ENCODE measurements around the gene PPY. TPM values are rescaled to one million over a fixed set of nuclear protein-coding genes. Genes with fewer than 3 reads are reported as not detected.

The PPY gene
- total and polyA plus RNA-seq, 10 of the 15 experiments (the other 5 are each of a cell fraction or from before 2014, with no cell fraction given): 0.91 TPM; not detected in 9

DNA sequence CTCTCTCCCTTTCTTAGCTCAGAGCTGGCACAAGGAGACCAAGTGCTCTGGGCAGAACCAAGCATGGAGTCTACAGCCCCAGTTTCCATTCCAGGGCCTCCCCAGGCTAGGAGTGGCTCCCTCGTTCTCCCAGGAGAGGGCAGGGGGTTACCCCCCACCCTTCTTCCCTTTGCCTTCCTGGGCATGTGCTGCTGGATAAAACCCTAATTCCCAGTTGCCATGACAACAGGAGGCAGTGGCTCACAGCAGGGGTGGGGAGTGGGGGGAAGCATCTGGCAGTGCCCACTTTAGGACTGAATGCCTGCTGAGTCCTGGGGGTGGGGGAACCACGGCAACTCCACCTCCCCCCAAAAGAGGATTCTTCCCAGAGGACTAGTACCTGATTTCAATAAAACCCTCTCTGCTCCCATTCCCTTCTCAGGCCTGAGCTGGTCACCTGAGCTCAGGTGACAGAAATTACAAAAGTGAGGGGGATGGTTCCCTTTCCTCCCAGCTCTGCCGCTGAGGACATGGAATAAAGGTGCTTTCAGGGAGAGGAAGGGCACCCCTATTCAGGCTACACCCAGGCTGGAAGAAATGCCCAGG is 36.8 kb downstream of the PPY start:
- Histone ChIP-seq H3K27ac (ENCODE audit: control insufficient read depth, insufficient read depth) (no peak overlapping the region), H3K79me2 (ENCODE audit: control insufficient read depth, insufficient read depth, low read length) (no peaks in the 10 kb centered on the region), H3K27me3 (replicated peaks in 1 of 2; ENCODE audit: control insufficient read depth in 2 of 2, insufficient read depth in 2 of 2, low read length in 1 of 2) (peaks cover 11 to 21% of the 10 kb centered on the region in 2 experiments), H3K4me2 (ENCODE audit: control insufficient read depth, insufficient read depth) (no peak overlapping the region), H3K4me3 (no peak overlapping the region), H3K9ac (ENCODE audit: control insufficient read depth, insufficient read depth, low read length) (no peak overlapping the region), H3K36me3 (ENCODE audit: control insufficient read depth in 2 of 2, insufficient read depth in 2 of 2, low read length in 1 of 2) (no peaks in the 10 kb centered on the region; a peak in 1 of 4 replicates), H2AFZ (ENCODE audit: control insufficient read depth, low read depth, low read length) (no peak overlapping the region), H4K20me1 (ENCODE audit: control insufficient read depth, insufficient read depth) (no peaks in the 10 kb centered on the region), H3K9me3 (replicated peaks; ENCODE audit: control insufficient read depth, insufficient read depth, low read length) (no peaks in the 10 kb centered on the region), H3K4me1 (ENCODE audit: control insufficient read depth, insufficient read depth, low read length) (0 out of 2 replicates have a peak, but pooled peaks cover 3% of the 10 kb centered on the region)
- BruUV-seq (replicated peaks): no TSS peak
- POLR2A ChIA-PET: no interaction called here
- SMC1A ChIA-PET (ENCODE audit: uncharacterized antibody, unreplicated experiment): no interaction called here
- FAIRE-seq: no peak
- 0% methylated on average over 2 of the region's 3 CpGs for WGBS (ENCODE audit: insufficient coverage, insufficient replicate concordance, low lambda C conversion rate, missing lambda C conversion rate)
- no peak for DNase-seq (ENCODE audit: low read depth, low spot score)
- TF ChIP-seq, protein P1, sequence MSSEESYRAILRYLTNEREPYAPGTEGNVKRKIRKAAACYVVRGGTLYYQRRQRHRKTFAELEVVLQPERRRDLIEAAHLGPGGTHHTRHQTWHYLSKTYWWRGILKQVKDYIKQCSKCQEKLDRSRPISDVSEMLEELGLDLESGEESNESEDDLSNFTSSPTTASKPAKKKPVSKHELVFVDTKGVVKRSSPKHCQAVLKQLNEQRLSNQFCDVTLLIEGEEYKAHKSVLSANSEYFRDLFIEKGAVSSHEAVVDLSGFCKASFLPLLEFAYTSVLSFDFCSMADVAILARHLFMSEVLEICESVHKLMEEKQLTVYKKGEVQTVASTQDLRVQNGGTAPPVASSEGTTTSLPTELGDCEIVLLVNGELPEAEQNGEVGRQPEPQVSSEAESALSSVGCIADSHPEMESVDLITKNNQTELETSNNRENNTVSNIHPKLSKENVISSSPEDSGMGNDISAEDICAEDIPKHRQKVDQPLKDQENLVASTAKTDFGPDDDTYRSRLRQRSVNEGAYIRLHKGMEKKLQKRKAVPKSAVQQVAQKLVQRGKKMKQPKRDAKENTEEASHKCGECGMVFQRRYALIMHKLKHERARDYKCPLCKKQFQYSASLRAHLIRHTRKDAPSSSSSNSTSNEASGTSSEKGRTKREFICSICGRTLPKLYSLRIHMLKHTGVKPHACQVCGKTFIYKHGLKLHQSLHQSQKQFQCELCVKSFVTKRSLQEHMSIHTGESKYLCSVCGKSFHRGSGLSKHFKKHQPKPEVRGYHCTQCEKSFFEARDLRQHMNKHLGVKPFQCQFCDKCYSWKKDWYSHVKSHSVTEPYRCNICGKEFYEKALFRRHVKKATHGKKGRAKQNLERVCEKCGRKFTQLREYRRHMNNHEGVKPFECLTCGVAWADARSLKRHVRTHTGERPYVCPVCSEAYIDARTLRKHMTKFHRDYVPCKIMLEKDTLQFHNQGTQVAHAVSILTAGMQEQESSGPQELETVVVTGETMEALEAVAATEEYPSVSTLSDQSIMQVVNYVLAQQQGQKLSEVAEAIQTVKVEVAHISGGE (CRISPR knock-in tag; IDR thresholded peaks at IDR 0.05): no peak
- TF ChIP-seq SREBF1 (IDR thresholded peaks at IDR 0.05; ENCODE audit: low read length): no peak
- TF ChIP-seq, protein P2, sequence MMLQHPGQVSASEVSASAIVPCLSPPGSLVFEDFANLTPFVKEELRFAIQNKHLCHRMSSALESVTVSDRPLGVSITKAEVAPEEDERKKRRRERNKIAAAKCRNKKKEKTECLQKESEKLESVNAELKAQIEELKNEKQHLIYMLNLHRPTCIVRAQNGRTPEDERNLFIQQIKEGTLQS (IDR thresholded peaks at IDR 0.05; ENCODE audit: borderline replicate concordance, extremely low read depth, low read depth, low read length): no peak
- TF ChIP-seq, protein P3, sequence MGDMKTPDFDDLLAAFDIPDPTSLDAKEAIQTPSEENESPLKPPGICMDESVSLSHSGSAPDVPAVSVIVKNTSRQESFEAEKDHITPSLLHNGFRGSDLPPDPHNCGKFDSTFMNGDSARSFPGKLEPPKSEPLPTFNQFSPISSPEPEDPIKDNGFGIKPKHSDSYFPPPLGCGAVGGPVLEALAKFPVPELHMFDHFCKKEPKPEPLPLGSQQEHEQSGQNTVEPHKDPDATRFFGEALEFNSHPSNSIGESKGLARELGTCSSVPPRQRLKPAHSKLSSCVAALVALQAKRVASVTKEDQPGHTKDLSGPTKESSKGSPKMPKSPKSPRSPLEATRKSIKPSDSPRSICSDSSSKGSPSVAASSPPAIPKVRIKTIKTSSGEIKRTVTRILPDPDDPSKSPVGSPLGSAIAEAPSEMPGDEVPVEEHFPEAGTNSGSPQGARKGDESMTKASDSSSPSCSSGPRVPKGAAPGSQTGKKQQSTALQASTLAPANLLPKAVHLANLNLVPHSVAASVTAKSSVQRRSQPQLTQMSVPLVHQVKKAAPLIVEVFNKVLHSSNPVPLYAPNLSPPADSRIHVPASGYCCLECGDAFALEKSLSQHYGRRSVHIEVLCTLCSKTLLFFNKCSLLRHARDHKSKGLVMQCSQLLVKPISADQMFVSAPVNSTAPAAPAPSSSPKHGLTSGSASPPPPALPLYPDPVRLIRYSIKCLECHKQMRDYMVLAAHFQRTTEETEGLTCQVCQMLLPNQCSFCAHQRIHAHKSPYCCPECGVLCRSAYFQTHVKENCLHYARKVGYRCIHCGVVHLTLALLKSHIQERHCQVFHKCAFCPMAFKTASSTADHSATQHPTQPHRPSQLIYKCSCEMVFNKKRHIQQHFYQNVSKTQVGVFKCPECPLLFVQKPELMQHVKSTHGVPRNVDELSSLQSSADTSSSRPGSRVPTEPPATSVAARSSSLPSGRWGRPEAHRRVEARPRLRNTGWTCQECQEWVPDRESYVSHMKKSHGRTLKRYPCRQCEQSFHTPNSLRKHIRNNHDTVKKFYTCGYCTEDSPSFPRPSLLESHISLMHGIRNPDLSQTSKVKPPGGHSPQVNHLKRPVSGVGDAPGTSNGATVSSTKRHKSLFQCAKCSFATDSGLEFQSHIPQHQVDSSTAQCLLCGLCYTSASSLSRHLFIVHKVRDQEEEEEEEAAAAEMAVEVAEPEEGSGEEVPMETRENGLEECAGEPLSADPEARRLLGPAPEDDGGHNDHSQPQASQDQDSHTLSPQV (IDR thresholded peaks at IDR 0.05): no peak
- TF ChIP-seq, protein P4, sequence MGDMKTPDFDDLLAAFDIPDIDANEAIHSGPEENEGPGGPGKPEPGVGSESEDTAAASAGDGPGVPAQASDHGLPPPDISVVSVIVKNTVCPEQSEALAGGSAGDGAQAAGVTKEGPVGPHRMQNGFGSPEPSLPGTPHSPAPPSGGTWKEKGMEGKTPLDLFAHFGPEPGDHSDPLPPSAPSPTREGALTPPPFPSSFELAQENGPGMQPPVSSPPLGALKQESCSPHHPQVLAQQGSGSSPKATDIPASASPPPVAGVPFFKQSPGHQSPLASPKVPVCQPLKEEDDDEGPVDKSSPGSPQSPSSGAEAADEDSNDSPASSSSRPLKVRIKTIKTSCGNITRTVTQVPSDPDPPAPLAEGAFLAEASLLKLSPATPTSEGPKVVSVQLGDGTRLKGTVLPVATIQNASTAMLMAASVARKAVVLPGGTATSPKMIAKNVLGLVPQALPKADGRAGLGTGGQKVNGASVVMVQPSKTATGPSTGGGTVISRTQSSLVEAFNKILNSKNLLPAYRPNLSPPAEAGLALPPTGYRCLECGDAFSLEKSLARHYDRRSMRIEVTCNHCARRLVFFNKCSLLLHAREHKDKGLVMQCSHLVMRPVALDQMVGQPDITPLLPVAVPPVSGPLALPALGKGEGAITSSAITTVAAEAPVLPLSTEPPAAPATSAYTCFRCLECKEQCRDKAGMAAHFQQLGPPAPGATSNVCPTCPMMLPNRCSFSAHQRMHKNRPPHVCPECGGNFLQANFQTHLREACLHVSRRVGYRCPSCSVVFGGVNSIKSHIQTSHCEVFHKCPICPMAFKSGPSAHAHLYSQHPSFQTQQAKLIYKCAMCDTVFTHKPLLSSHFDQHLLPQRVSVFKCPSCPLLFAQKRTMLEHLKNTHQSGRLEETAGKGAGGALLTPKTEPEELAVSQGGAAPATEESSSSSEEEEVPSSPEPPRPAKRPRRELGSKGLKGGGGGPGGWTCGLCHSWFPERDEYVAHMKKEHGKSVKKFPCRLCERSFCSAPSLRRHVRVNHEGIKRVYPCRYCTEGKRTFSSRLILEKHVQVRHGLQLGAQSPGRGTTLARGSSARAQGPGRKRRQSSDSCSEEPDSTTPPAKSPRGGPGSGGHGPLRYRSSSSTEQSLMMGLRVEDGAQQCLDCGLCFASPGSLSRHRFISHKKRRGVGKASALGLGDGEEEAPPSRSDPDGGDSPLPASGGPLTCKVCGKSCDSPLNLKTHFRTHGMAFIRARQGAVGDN (IDR thresholded peaks at IDR 0.05): no peak
- CTCF ChIA-PET: no interaction called here
- no peak for ATAC-seq
- intact Hi-C loops (cut with micrococcal nuclease; ENCODE audit: unreplicated experiment) (no loop called here), in situ Hi-C loops (cut with MboI) (no loop called here)
- RAD21 ChIA-PET (ENCODE audit: unreplicated experiment): no interaction called here
